HTERT RPE-1 (cell line): ENCODE data around the gene GTF2F1.
"Not testable (repeated sequence)": the region's sequence is repeated elsewhere in the genome, so short reads cannot be mapped to it uniquely, and the experiment has no call there.

Experiments used
- in situ Hi-C: fragments of 300-500 bp; cut with MboI; formaldehyde crosslinking; loops from 4 replicates; pipeline ENCODE4 v1.14.3; 2020; ENCODE audit warnings: low sequenced_read_pairs

GTF2F1 gene

GRCh38 chr19:6393074-6393982 is at the start of gene GTF2F1:
Gene GTF2F1, minus strand, starts transcription at chr19:6393164. Its CDS starts 169 bp downstream, at chr19:6392995.
- in situ Hi-C loops, result no loop called here

GRCh38 chr19:6442087-6442688 is 49.2 kb upstream of the GTF2F1 start:
- in situ Hi-C loops, result no loop called here

GRCh38 chr19:6440905-6441304 is 47.9 kb upstream of the GTF2F1 start:
- in situ Hi-C loops, result no loop called here

- in situ Hi-C loops, result no loop called here
These were observed 46.8 kb upstream of the GTF2F1 start for GRCh38 chr19:6439743-6440142.

GRCh38 chr19:6433663-6434062 is 40.7 kb upstream of the GTF2F1 start, which contains the start of gene SLC25A41:
Gene SLC25A41, minus strand, starts transcription at chr19:6433763. Its CDS starts 70 bp downstream, at chr19:6433693.
- in situ Hi-C loops, result no loop called here

GRCh38 chr19:6433165-6433564 is 40.2 kb upstream of the GTF2F1 start:
- in situ Hi-C loops, result no loop called here

- in situ Hi-C loops, result no loop called here
These were observed 38.9 kb upstream of the GTF2F1 start for GRCh38 chr19:6431891-6432290.

- in situ Hi-C loops, result no loop called here
These were observed 36.7 kb upstream of the GTF2F1 start for GRCh38 chr19:6429419-6430221.

GRCh38 chr19:6428692-6429418 is 35.9 kb upstream of the GTF2F1 start:
- in situ Hi-C loops, result not testable (repeated sequence)

GRCh38 chr19:6427131-6427530 is 34.2 kb upstream of the GTF2F1 start:
- in situ Hi-C loops, result no loop called here

GRCh38 chr19:6425732-6426620 is 33.0 kb upstream of the GTF2F1 start:
- in situ Hi-C loops, result no loop called here

GRCh38 chr19:6424939-6425731 is 32.2 kb upstream of the GTF2F1 start:
- in situ Hi-C loops, result no loop called here

- in situ Hi-C loops, result no loop called here
These were observed 31.4 kb upstream of the GTF2F1 start, which contains the start of gene KHSRP for GRCh38 chr19:6424195-6424938. Gene KHSRP, minus strand, starts transcription at chr19:6424811. Its CDS starts 110 bp downstream, at chr19:6424701.

- in situ Hi-C loops, result no loop called here
These were observed 30.7 kb upstream of the GTF2F1 start for GRCh38 chr19:6423499-6424194.

- in situ Hi-C loops, result no loop called here
These were observed 28.4 kb upstream of the GTF2F1 start for GRCh38 chr19:6421075-6422014.

GRCh38 chr19:6418562-6418932 is 25.6 kb upstream of the GTF2F1 start:
- in situ Hi-C loops, result no loop called here
